Neural progenitor cell (in vitro differentiated cells): ENCODE measurements around the gene TYMP. TPM values are rescaled to one million over a fixed set of nuclear protein-coding genes. Genes with fewer than 3 reads are reported as not detected.

Source experiments
- DNase-seq: peaks from one replicate; pipeline ENCODE4 v3.0.0-alpha.2; 2016; ENCODE audit warnings: low spot score
- H2AFZ ChIP-seq: fragments of 200-600 bp; sonication (generic); replicated peaks from 2 replicates; pipeline ENCODE4 v1.6.1; 2016; ENCODE audit warnings: antibody characterized with exemption
- H3F3A ChIP-seq: fragments of 200-600 bp; sonication (generic); 2 replicates; pipeline ENCODE4 v1.6.1; 2016; ENCODE audit warnings: antibody characterized with exemption, low read depth
- H3K27ac ChIP-seq: fragments of 200-600 bp; sonication (generic); 2 replicates; pipeline ENCODE4 v1.5.1; 2016; ENCODE audit warnings: mild to moderate bottlenecking
- H3K27me3 ChIP-seq: fragments of 200-600 bp; sonication (generic); 2 replicates; pipeline ENCODE4 v1.6.1; 2016; ENCODE audit warnings: mild to moderate bottlenecking, moderate library complexity
- H3K36me3 ChIP-seq: fragments of 200-600 bp; sonication (generic); 2 replicates; pipeline ENCODE4 v1.5.1; 2016
- H3K4me1 ChIP-seq: fragments of 200-600 bp; sonication (generic); 2 replicates; pipeline ENCODE4 v1.6.1; 2016; ENCODE audit warnings: mixed run types
- H3K4me2 ChIP-seq: fragments of 200-600 bp; sonication (generic); 2 replicates; pipeline ENCODE4 v1.6.1; 2016
- H3K4me3 ChIP-seq: fragments of 200-600 bp; sonication (generic); 2 replicates; pipeline ENCODE4 v1.5.1; 2016
- H3K79me2 ChIP-seq: fragments of 200-600 bp; sonication (generic); 2 replicates; pipeline ENCODE4 v1.6.1; 2016; ENCODE audit warnings: low read depth
- H3K9ac ChIP-seq: fragments of 200-600 bp; sonication (generic); 2 replicates; pipeline ENCODE4 v1.6.1; 2016
- H3K9me3 ChIP-seq: fragments of 200-600 bp; sonication (generic); 2 replicates; pipeline ENCODE4 v1.5.1; 2016; ENCODE audit warnings: low read depth
- H4K20me1 ChIP-seq: fragments of 200-600 bp; sonication (generic); 2 replicates; pipeline ENCODE4 v1.6.1; 2016; ENCODE audit warnings: low read depth
- H3K27ac Mint-ChIP-seq: 3 replicates; pipeline ENCODE4 v1.8.0; 2021; ENCODE audit warnings: mixed read lengths
- H3K27me3 Mint-ChIP-seq: 2 replicates; pipeline ENCODE4 v1.8.0; 2022; ENCODE audit warnings: low read depth, mild to moderate bottlenecking, inconsistent platforms, moderate library complexity, mixed read lengths; ENCODE audit not compliant: insufficient read depth
- H3K36me3 Mint-ChIP-seq: 3 replicates; pipeline ENCODE4 v1.8.0; 2021; ENCODE audit warnings: mixed read lengths
- H3K4me1 Mint-ChIP-seq: 3 replicates; pipeline ENCODE4 v1.8.0; 2021; ENCODE audit warnings: mixed read lengths
- H3K4me3 Mint-ChIP-seq: 3 replicates; pipeline ENCODE4 v1.8.0; 2021; ENCODE audit warnings: mild to moderate bottlenecking, moderate library complexity, mixed read lengths
- H3K9me3 Mint-ChIP-seq: 3 replicates; pipeline ENCODE4 v1.8.0; 2020; ENCODE audit warnings: mixed read lengths
- EZH2 ChIP-seq: fragments of 200-600 bp; sonication (generic); IDR thresholded peaks from 2 replicates; pipeline ENCODE4 v1.6.1; 2017; ENCODE audit warnings: antibody characterized with exemption, mild to moderate bottlenecking, moderate library complexity
- EZH2phosphoT487 ChIP-seq: fragments of 200-600 bp; sonication (generic); IDR thresholded peaks from 2 replicates; pipeline ENCODE4 v1.6.1; 2017; ENCODE audit warnings: antibody characterized with exemption
- total RNA-seq: library from RNA; depleted of rRNA; stranded (reverse); fragments of >200 nt; gene quantifications from 2 replicates; pipeline ENCODE4 v1.2.3, GENCODE V29; 2015; ENCODE audit warnings: low replicate concordance
- TF ChIP-seq, protein P1 (sequence below): fragments of 200-600 bp; sonication (generic); IDR thresholded peaks from 2 replicates; pipeline ENCODE4 v1.5.1; 2017; ENCODE audit warnings: antibody characterized with exemption, mild to moderate bottlenecking

The TYMP gene
- total RNA-seq, 1 donor from 2014 or later, result not detected

DNA sequence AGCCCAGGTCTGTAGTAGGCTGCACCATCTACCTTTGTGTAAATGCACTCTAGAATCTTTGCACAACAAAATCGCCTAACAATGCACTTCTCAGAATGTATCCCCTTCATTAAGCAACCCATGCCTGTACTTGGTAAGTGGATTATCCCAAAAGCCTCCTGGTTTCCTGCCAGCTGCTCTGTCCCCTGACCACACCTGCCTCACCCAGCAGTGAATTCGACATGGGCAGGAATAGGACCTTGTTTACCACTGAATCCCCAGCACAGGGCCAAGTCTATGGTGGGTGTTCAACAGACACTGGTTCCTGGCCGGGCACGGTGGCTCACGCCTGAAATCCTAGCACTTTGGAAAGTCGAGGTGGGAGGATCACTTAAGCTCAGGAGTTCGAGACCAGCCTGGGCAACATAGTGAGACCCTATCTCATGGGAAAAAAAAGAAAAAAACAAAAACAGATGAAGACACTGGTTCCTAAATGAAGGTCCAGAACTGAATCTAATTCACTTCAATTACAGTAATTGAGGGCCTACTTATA lies 38.0 kb upstream of the TYMP start:
- Histone ChIP-seq H3K27me3 (peaks cover 20% of the 10 kb centered on the region), H3K4me2 (no peak overlapping the region), H4K20me1 (no peaks in the 10 kb centered on the region), H3K27ac (no peak overlapping the region), H3K4me3 (no peak overlapping the region), H3K79me2 (no peaks in the 10 kb centered on the region), H2AFZ (no peak overlapping the region), H3K9me3 (no peaks in the 10 kb centered on the region), H3F3A (peaks cover 5% of the 10 kb centered on the region), H3K9ac (no peak overlapping the region), H3K36me3 (no peaks in the 10 kb centered on the region), H3K4me1 (peaks cover 5% of the 10 kb centered on the region)
- no peak for DNase-seq
- Mint-ChIP-seq H3K4me1 (peaks cover 11% of the 10 kb centered on the region), H3K36me3 (peaks cover 16% of the 10 kb centered on the region), H3K27ac (no peak overlapping the region), H3K9me3 (no peaks in the 10 kb centered on the region), H3K4me3 (no peak overlapping the region), H3K27me3 (peaks cover 6% of the 10 kb centered on the region)
- TF ChIP-seq, protein P1, sequence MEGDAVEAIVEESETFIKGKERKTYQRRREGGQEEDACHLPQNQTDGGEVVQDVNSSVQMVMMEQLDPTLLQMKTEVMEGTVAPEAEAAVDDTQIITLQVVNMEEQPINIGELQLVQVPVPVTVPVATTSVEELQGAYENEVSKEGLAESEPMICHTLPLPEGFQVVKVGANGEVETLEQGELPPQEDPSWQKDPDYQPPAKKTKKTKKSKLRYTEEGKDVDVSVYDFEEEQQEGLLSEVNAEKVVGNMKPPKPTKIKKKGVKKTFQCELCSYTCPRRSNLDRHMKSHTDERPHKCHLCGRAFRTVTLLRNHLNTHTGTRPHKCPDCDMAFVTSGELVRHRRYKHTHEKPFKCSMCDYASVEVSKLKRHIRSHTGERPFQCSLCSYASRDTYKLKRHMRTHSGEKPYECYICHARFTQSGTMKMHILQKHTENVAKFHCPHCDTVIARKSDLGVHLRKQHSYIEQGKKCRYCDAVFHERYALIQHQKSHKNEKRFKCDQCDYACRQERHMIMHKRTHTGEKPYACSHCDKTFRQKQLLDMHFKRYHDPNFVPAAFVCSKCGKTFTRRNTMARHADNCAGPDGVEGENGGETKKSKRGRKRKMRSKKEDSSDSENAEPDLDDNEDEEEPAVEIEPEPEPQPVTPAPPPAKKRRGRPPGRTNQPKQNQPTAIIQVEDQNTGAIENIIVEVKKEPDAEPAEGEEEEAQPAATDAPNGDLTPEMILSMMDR, result no peak
- TF ChIP-seq EZH2phosphoT487 (no peak), EZH2 (no peak)

DNA sequence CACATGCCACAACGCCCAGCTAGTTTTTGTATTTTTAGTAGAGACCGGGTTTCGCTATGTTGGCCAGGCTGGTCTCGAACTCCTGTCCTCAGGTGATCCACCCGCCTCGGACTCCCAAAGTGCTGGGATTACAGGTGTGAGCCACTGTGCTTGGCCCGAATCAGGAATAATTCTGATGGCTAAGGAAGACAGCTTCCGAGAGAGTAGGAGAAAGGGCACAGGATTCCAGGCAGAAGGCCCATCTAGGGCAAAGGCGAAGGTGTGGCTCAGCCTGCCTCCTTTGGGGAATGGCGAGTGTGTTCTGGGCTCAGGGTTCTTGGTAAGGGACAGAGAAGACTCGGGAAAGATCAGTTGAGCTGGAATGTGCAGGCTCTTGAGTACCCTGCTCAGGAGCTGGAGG lies 34.5 kb upstream of the TYMP start:
- Mint-ChIP-seq H3K9me3 (no peaks in the 10 kb centered on the region), H3K4me1 (peaks cover 11% of the 10 kb centered on the region), H3K27ac (no peak overlapping the region), H3K27me3 (peaks cover 10% of the 10 kb centered on the region), H3K36me3 (peaks cover 3% of the 10 kb centered on the region), H3K4me3 (peak overlapping the region; percentile 64)
- Histone ChIP-seq H3K4me2 (no peak overlapping the region), H3K27me3 (peaks cover 25% of the 10 kb centered on the region), H3F3A (peaks cover 11% of the 10 kb centered on the region), H3K4me1 (peaks cover 5% of the 10 kb centered on the region), H4K20me1 (no peaks in the 10 kb centered on the region), H3K9me3 (no peaks in the 10 kb centered on the region), H2AFZ (no peak overlapping the region), H3K27ac (no peak overlapping the region), H3K36me3 (no peaks in the 10 kb centered on the region), H3K9ac (no peak overlapping the region), H3K4me3 (no peak overlapping the region), H3K79me2 (no peaks in the 10 kb centered on the region)
- TF ChIP-seq EZH2phosphoT487 (no peak), EZH2 (no peak)
- TF ChIP-seq, protein P1, result no peak
- no peak for DNase-seq

DNA sequence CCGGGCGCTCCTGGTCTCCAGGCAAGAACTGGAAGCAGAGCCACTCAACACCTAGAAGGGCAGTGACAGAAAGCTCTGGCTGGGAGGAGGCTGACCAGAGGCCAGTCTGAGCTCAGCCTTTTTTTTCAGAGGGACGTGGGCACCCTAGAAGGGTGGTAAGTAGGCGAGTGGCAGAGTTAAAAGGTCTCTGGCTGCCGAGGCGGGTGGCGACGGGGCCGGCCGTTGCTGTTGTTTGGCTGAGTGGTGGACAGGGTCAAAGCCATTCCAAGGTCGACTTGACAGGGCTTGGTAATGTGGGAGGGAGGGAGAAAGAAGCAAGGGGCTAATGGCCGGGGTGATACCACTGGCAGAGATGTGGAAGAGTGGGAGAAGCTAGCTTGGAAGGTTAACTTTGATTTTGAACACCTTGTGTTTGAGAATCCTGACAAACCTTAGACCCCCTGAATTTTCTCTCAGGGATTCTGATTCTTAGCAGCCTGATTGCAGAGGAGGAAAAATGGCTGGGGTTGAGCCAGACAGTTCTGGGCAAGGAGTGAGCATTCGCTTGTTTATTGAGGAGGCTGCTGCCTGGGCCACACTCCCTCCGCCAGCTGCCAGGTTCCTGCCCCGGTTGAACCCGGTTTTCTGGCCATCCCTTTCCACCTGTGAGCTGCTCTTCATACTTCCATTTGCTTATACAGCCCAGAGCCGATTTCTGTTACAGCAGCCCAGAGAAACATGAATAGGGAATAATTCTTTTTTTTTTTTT lies 33.8 kb upstream of the TYMP start:
- Histone ChIP-seq H2AFZ (peak overlapping the region; percentile 95), H3K27me3 (peaks cover 25% of the 10 kb centered on the region), H3K9ac (no peak overlapping the region), H3K9me3 (no peaks in the 10 kb centered on the region), H3K4me2 (peak overlapping the region; percentile 94), H3K4me3 (peak overlapping the region; percentile 82), H3K36me3 (no peaks in the 10 kb centered on the region), H3K27ac (no peak overlapping the region), H3K4me1 (peaks cover 5% of the 10 kb centered on the region), H3K79me2 (no peaks in the 10 kb centered on the region), H4K20me1 (no peaks in the 10 kb centered on the region), H3F3A (peaks cover 11% of the 10 kb centered on the region)
- TF ChIP-seq EZH2 (no peak), EZH2phosphoT487 (no peak)
- TF ChIP-seq, protein P1, result no peak
- Mint-ChIP-seq H3K9me3 (no peaks in the 10 kb centered on the region), H3K36me3 (peaks cover 3% of the 10 kb centered on the region), H3K27ac (peak overlapping the region; percentile 57), H3K4me3 (peak overlapping the region; percentile 95), H3K4me1 (peaks cover 11% of the 10 kb centered on the region), H3K27me3 (peaks cover 12% of the 10 kb centered on the region)
- DNase-seq, result no peak
